Activated CD4-positive, alpha-beta T cell treated with anti-CD3 and anti-CD28 coated beads, Interleukin-2, amount 10 ng/mL, durations not matched to agents 24 days and 14 days (primary cell): ENCODE results near the gene CFAP45. TPM values are rescaled to one million over a fixed set of nuclear protein-coding genes. Genes with fewer than 3 reads are reported as not detected.
A peak's percentile ranks its signal among the peaks of the same experiment; 100 is the strongest.

ENCODE experiments used
- DNase-seq: peaks from one replicate; pipeline ENCODE4 v3.0.0; 2022
- H3K27ac Mint-ChIP-seq: one replicate; pipeline ENCODE4 v1.8.0; 2022; ENCODE audit warnings: mild to moderate bottlenecking, mixed read lengths
- H3K27me3 Mint-ChIP-seq: one replicate; pipeline ENCODE4 v1.8.0; 2022; ENCODE audit warnings: mixed read lengths
- H3K36me3 Mint-ChIP-seq: one replicate; pipeline ENCODE4 v1.8.0; 2022; ENCODE audit warnings: low read depth, mild to moderate bottlenecking, mixed read lengths
- H3K4me1 Mint-ChIP-seq: one replicate; pipeline ENCODE4 v1.8.0; 2021; ENCODE audit warnings: mixed read lengths
- H3K4me3 Mint-ChIP-seq: one replicate; pipeline ENCODE4 v1.8.0; 2022; ENCODE audit warnings: mild to moderate bottlenecking, moderate library complexity, mixed read lengths
- H3K9me3 Mint-ChIP-seq: one replicate; pipeline ENCODE4 v1.8.0; 2021; ENCODE audit warnings: mixed read lengths
- intact Hi-C: fragments of 100-400 bp; cut with micrococcal nuclease; formaldehyde crosslinking; loops from one replicate; pipeline ENCODE4 v1.15.1; 2023
- total RNA-seq: library from RNA; stranded (reverse); gene quantifications from 2 replicates; pipeline ENCODE4 v1.2.3, GENCODE V29; 2022

Gene CFAP45
- total RNA-seq, 1 donor from 2014 or later, result 1.5 TPM

- Mint-ChIP-seq H3K4me3 (peak overlapping the region; percentile 38), H3K36me3 (no peaks in the 10 kb centered on the region), H3K4me1 (peaks cover 51% of the 10 kb centered on the region), H3K27ac (peak overlapping the region; percentile 78), H3K27me3 (peaks cover 33% of the 10 kb centered on the region), H3K9me3 (peaks cover 3% of the 10 kb centered on the region)
- intact Hi-C loops, result no loop called here
- DNase-seq, result no peak
Observed at GRCh38 chr1:159827102-159827490, 72.9 kb downstream of the CFAP45 start.

DNA sequence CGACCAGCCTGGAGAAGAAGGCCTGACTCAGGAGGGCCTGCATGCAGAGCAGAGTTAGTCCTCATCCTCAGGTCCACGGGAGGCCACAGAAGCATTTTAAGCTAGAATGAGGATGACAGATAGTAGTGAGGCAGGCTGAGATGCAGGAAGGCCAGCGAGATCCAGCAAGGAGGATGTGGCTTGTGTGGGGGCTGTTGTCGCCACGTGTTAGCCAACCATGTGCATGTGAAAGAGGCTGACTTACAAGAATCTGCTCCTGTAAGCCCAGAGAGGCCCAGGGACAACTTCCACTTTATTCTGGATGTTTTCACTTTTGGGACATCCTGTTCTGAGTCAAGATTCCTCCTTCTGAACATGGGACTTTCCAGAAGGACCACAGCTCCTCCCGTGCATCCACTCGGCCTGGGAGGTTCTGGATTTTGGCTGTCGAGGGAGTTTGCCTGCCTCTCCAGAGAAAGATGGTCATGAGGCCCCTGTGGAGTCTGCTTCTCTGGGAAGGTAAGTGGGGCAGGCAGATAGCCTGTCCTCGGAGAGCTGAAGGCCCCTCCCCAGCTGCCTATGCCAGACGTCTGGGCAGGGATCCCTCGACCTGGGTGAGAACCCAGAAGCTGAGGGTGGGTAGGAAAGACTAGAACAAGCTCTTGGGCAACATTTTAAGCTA is 73.4 kb downstream of the CFAP45 start, which contains the start of gene SLAMF8:
Gene SLAMF8, plus strand, starts transcription at position 433 of the 661 bp plus-strand sequence. Its CDS starts 26 bp downstream, at position 459.
- H3K27me3 Mint-ChIP-seq, result peaks cover 32% of the 10 kb centered on the region
- peak; percentile 88 for DNase-seq
- H3K36me3 Mint-ChIP-seq, result no peaks in the 10 kb centered on the region
- peaks cover 51% of the 10 kb centered on the region for H3K4me1 Mint-ChIP-seq
- intact Hi-C loops, result no loop called here
- peaks cover 3% of the 10 kb centered on the region for H3K9me3 Mint-ChIP-seq
- H3K27ac Mint-ChIP-seq, result peak within 1 kb of the TSS; percentile 78
- peak within 1 kb of the TSS; percentile 64 for H3K4me3 Mint-ChIP-seq

DNA sequence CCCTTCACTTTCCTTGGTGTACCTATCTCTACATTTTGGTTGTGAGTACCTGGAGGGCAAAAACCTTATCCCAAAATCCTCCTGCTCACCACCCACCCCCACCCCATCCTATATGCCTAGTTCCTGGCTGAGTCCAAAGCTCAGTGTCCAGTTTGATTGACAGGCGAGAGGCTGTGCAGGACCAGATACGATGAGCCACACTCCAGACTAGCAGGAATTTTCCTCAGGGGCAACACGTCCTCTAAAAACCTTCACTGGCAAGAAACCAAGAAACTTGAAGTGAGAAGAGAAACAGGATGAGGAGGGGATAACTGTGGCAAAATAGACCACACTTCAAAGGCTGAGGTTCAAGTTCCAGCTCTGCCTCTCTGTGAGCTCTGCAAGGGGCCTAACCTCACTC is 74.4 kb downstream of the CFAP45 start:
- Mint-ChIP-seq H3K9me3 (peaks cover 3% of the 10 kb centered on the region), H3K4me1 (peaks cover 52% of the 10 kb centered on the region), H3K27me3 (peaks cover 31% of the 10 kb centered on the region), H3K36me3 (no peaks in the 10 kb centered on the region), H3K4me3 (no peak overlapping the region), H3K27ac (no peak overlapping the region)
- intact Hi-C loops, result no loop called here
- no peak for DNase-seq

- H3K4me1 Mint-ChIP-seq, result peaks cover 46% of the 10 kb centered on the region
- H3K9me3 Mint-ChIP-seq, result no peaks in the 10 kb centered on the region
- H3K27ac Mint-ChIP-seq, result no peak overlapping the region
- no peak for DNase-seq
- H3K36me3 Mint-ChIP-seq, result no peaks in the 10 kb centered on the region
- intact Hi-C loops, result no loop called here
- H3K4me3 Mint-ChIP-seq, result no peak overlapping the region
- H3K27me3 Mint-ChIP-seq, result peaks cover 36% of the 10 kb centered on the region
Observed at GRCh38 chr1:159823406-159823805, 76.6 kb downstream of the CFAP45 start.

Other genes starting within 250 kb of the CFAP45 start
- gene CRP, start 185.6 kb downstream of the CFAP45 start, total RNA-seq, result not detected in 2 replicates
- 30.9 and 33.0 TPM in 2 replicates for gene DUSP23, start 119.2 kb downstream of the CFAP45 start, total RNA-seq
- not detected in 2 replicates for gene FCRL6, start 97.8 kb downstream of the CFAP45 start, total RNA-seq
- gene SLAMF8, start 73.3 kb downstream of the CFAP45 start, total RNA-seq, result 1.1 and 1.2 TPM in 2 replicates
- gene VSIG8, start 37.5 kb downstream of the CFAP45 start, total RNA-seq, result not detected in 2 replicates
- 488 and 517 TPM in 2 replicates for gene TAGLN2, start 25.3 kb upstream of the CFAP45 start, total RNA-seq
- gene IGSF9, start 45.4 kb upstream of the CFAP45 start, total RNA-seq, result not detected in 2 replicates
- gene SLAMF9, start 54.1 kb upstream of the CFAP45 start, total RNA-seq, result not detected in 2 replicates
- gene PIGM, start 131.8 kb upstream of the CFAP45 start, total RNA-seq, result 5.5 and 5.8 TPM in 2 replicates
- gene KCNJ10, start 170.0 kb upstream of the CFAP45 start, total RNA-seq, result not detected in 2 replicates
- gene KCNJ9, start 181.4 kb upstream of the CFAP45 start, total RNA-seq, result not detected in 2 replicates
- gene IGSF8, start 198.5 kb upstream of the CFAP45 start, total RNA-seq, result 25.3 and 26.7 TPM in 2 replicates
- not detected in 2 replicates for gene ATP1A2, start 215.6 kb upstream of the CFAP45 start, total RNA-seq